HepG2 (cell line): Measurements from ENCODE around the gene HDDC3. TPM values are rescaled to one million over a fixed set of nuclear protein-coding genes. Genes with fewer than 3 reads are reported as not detected.

ENCODE experiments used
- ATF5 ChIP-seq: sonication (generic); formaldehyde crosslinking; IDR thresholded peaks from 2 replicates; pipeline ENCODE4 v1.4.0; 2020; ENCODE audit warnings: mild to moderate bottlenecking, low read depth, missing genetic modification reagents
- BRD4 ChIP-seq: sonication (generic); formaldehyde crosslinking; IDR thresholded peaks from 2 replicates; pipeline ENCODE4 v1.4.0; 2020; ENCODE audit warnings: missing genetic modification reagents
- CBFB ChIP-seq: sonication (generic); formaldehyde crosslinking; IDR thresholded peaks from 2 replicates; pipeline ENCODE4 v1.4.0; 2020; ENCODE audit warnings: missing genetic modification reagents
- CCDC6 ChIP-seq: sonication (generic); formaldehyde crosslinking; IDR thresholded peaks from 2 replicates; pipeline ENCODE4 v1.8.1; 2022; ENCODE audit warnings: mild to moderate bottlenecking, missing genetic modification reagents, moderate library complexity
- CENPX ChIP-seq: sonication (generic); formaldehyde crosslinking; IDR thresholded peaks from 2 replicates; pipeline ENCODE4 v1.9.0; 2021; ENCODE audit warnings: mild to moderate bottlenecking, missing genetic modification reagents, moderate library complexity
- DDIT3 ChIP-seq: sonication (generic); formaldehyde crosslinking; IDR thresholded peaks from 2 replicates; pipeline ENCODE4 v1.4.0; 2020; ENCODE audit warnings: mild to moderate bottlenecking, missing genetic modification reagents
- FOXO1 ChIP-seq: sonication (generic); formaldehyde crosslinking; IDR thresholded peaks from 2 replicates; pipeline ENCODE4 v1.4.0; 2020; ENCODE audit warnings: missing genetic modification reagents
- GRHL1 ChIP-seq: sonication (generic); formaldehyde crosslinking; conservative IDR thresholded peaks from 2 replicates; pipeline ENCODE4 v1.8.0; 2022; ENCODE audit warnings: missing genetic modification reagents
- IRX3 ChIP-seq: sonication (generic); formaldehyde crosslinking; IDR thresholded peaks from 2 replicates; pipeline ENCODE4 v1.8.1; 2023; ENCODE audit warnings: mild to moderate bottlenecking, low read depth, missing genetic modification reagents, borderline replicate concordance
- JUNB ChIP-seq: sonication (generic); formaldehyde crosslinking; IDR thresholded peaks from 2 replicates; pipeline ENCODE4 v1.8.0; 2022; ENCODE audit warnings: missing genetic modification reagents, mild to moderate bottlenecking, borderline replicate concordance
- MNT ChIP-seq: fragments of 450-650 bp; IDR thresholded peaks from 2 replicates; pipeline ENCODE4 v1.6.1; 2016
- PATZ1 ChIP-seq: sonication (generic); formaldehyde crosslinking; IDR thresholded peaks from 2 replicates; pipeline ENCODE4 v1.4.0; 2020; ENCODE audit warnings: missing genetic modification reagents
- PCBP1 ChIP-seq: fragments of 200-400 bp; formaldehyde crosslinking; IDR thresholded peaks from 2 replicates; pipeline ENCODE4 v1.6.1; 2017; ENCODE audit warnings: mild to moderate bottlenecking, low read depth, low read length, borderline replicate concordance
- RBM22 ChIP-seq: fragments of 200-400 bp; formaldehyde crosslinking; optimal IDR thresholded peaks from 2 replicates; pipeline ENCODE3; 2017; ENCODE audit warnings: mild to moderate bottlenecking, low read length, moderate library complexity
- SALL2 ChIP-seq: sonication (generic); formaldehyde crosslinking; IDR thresholded peaks from 2 replicates; pipeline ENCODE4 v1.8.1; 2023; ENCODE audit warnings: mild to moderate bottlenecking, missing genetic modification reagents, inconsistent platforms
- ZFP36 ChIP-seq: fragments of 150-350 bp; IDR thresholded peaks from 2 replicates; pipeline ENCODE4 v1.6.1; 2018; ENCODE audit warnings: borderline replicate concordance, low read length, low read depth; ENCODE audit not compliant: partially characterized antibody
- ZNF343 ChIP-seq: sonication (generic); formaldehyde crosslinking; IDR thresholded peaks from 2 replicates; pipeline ENCODE4 v1.4.0; 2020; ENCODE audit warnings: mild to moderate bottlenecking, missing genetic modification reagents
- ZNF563 ChIP-seq: sonication (generic); formaldehyde crosslinking; IDR thresholded peaks from 2 replicates; pipeline ENCODE4 v1.8.0; 2022; ENCODE audit warnings: mild to moderate bottlenecking, moderate library complexity, missing genetic modification reagents
- ZNF576 ChIP-seq: sonication (generic); formaldehyde crosslinking; IDR thresholded peaks from 2 replicates; pipeline ENCODE4 v1.4.0; 2020; ENCODE audit warnings: mild to moderate bottlenecking, missing genetic modification reagents
- ZNF777 ChIP-seq: sonication (generic); formaldehyde crosslinking; IDR thresholded peaks from 2 replicates; pipeline ENCODE4 v1.4.0; 2020; ENCODE audit warnings: missing genetic modification reagents
- ZNF781 ChIP-seq: sonication (generic); formaldehyde crosslinking; IDR thresholded peaks from 2 replicates; pipeline ENCODE4 v1.5.1; 2020; ENCODE audit warnings: borderline replicate concordance, mild to moderate bottlenecking, missing genetic modification reagents; ENCODE audit errors: not compliant biosample characterization
- ZSCAN25 ChIP-seq: sonication (generic); formaldehyde crosslinking; IDR thresholded peaks from 2 replicates; pipeline ENCODE4 v1.8.0; 2022; ENCODE audit warnings: mild to moderate bottlenecking, missing genetic modification reagents
- polyA plus RNA-seq, 8 experiments: library from polyadenylated mRNA; depleted of rRNA in 3 of 8; stranded (reverse) in 7 of 8; unstranded in 1 of 8; fragments of >200 nt; fragmentation: Illumina TruSeq in 4 of 8; extraction: Trizol in 4 of 8; gene quantifications; 2 replicates each; pipeline versions ENCODE4 v1.2.1 to v1.2.3, GENCODE V29; 2011 to 2016; ENCODE audit warnings: low read depth in 4 of 8, missing spikeins in 1 of 8, mixed read lengths in 1 of 8; ENCODE audit not compliant: insufficient read depth in 1 of 8
- total RNA-seq, 5 experiments: library from RNA; depleted of rRNA; stranded (reverse); fragments of >200 nt; fragmentation: Illumina TruSeq; extraction: Trizol; gene quantifications; 2 replicates each; pipeline ENCODE4 v1.2.3, GENCODE V29; 2016; ENCODE audit warnings: low read depth in 1 of 5

Gene HDDC3
- total and polyA plus RNA-seq, 2 of the 13 experiments (the other 11 are each of a cell fraction or from before 2014, with no cell fraction given) = 18.7 to 28.3 TPM

- 0 out of 2 replicates have a peak, but pooled peaks have one; percentile 28 for TF ChIP-seq CCDC6 (CRISPR knock-in tag)
- TF ChIP-seq GRHL1 (CRISPR knock-in tag) = no peak
- no peak for TF ChIP-seq CENPX (CRISPR knock-in tag)
- TF ChIP-seq FOXO1 (CRISPR knock-in tag) = no peak
- TF ChIP-seq IRX3 (CRISPR knock-in tag) = no peak
- TF ChIP-seq BRD4 (CRISPR knock-in tag) = no peak
- TF ChIP-seq PATZ1 (CRISPR knock-in tag) = peak; percentile 78
- no peak for TF ChIP-seq ZNF343
- TF ChIP-seq DDIT3 (CRISPR knock-in tag) = no peak
- no peak for TF ChIP-seq MNT
- 0 out of 2 replicates have a peak, but pooled peaks have one; percentile 49 for TF ChIP-seq ZNF563 (CRISPR knock-in tag)
- TF ChIP-seq ATF5 = no peak
- no peak for TF ChIP-seq ZFP36
- TF ChIP-seq ZNF576 (CRISPR knock-in tag) = no peak
- no peak for TF ChIP-seq RBM22
- TF ChIP-seq SALL2 = 0 out of 2 replicates have a peak, but pooled peaks have one; percentile 37
- TF ChIP-seq ZNF781 = no peak
- TF ChIP-seq CBFB (CRISPR knock-in tag) = no peak
- 0 out of 2 replicates have a peak, but pooled peaks have one; percentile 56 for TF ChIP-seq ZSCAN25 (CRISPR knock-in tag)
- TF ChIP-seq JUNB (CRISPR knock-in tag) = no peak
- TF ChIP-seq ZNF777 (CRISPR knock-in tag) = no peak
- no peak for TF ChIP-seq PCBP1
Observed at GRCh38 chr15:90893175-90894090, 38.9 kb downstream of the HDDC3 start (continued).
